Pericardium fibroblast (primary cell): Measurements from ENCODE around the gene PRKAG1. TPM values are rescaled to one million over a fixed set of nuclear protein-coding genes. Genes with fewer than 3 reads are reported as not detected.

Source experiments
- total RNA-seq: library from RNA; depleted of rRNA; stranded (reverse); fragments of >200 nt; gene quantifications from 2 replicates; pipeline ENCODE4 v1.2.3, GENCODE V29; 2015

The PRKAG1 gene
- 47.9 and 66.5 TPM in 2 replicates for total RNA-seq

GRCh38 chr12:49018261-49019119 lies at the start of gene PRKAG1:
Gene PRKAG1, minus strand, starts transcription at chr12:49018776. Its CDS starts 36 bp downstream, at chr12:49018740.

GRCh38 chr12:49060237-49061156 lies 41.9 kb upstream of the PRKAG1 start, which contains the start of gene KMT2D:
Gene KMT2D, minus strand, starts transcription at chr12:49060794. Its CDS starts 5,470 bp downstream, at chr12:49055324.

GRCh38 chr12:48999371-49000131 lies 19.0 kb downstream of the PRKAG1 start, which contains the start of gene DDN:
Gene DDN, minus strand, starts transcription at chr12:48999375. Its CDS starts 88 bp downstream, at chr12:48999287.

GRCh38 chr12:48978291-48978740 lies 40.3 kb downstream of the PRKAG1 start, which contains the start of gene WNT1:
Gene WNT1, plus strand, starts transcription at chr12:48978322. Its CDS starts 329 bp downstream, at chr12:48978651.

DNA sequence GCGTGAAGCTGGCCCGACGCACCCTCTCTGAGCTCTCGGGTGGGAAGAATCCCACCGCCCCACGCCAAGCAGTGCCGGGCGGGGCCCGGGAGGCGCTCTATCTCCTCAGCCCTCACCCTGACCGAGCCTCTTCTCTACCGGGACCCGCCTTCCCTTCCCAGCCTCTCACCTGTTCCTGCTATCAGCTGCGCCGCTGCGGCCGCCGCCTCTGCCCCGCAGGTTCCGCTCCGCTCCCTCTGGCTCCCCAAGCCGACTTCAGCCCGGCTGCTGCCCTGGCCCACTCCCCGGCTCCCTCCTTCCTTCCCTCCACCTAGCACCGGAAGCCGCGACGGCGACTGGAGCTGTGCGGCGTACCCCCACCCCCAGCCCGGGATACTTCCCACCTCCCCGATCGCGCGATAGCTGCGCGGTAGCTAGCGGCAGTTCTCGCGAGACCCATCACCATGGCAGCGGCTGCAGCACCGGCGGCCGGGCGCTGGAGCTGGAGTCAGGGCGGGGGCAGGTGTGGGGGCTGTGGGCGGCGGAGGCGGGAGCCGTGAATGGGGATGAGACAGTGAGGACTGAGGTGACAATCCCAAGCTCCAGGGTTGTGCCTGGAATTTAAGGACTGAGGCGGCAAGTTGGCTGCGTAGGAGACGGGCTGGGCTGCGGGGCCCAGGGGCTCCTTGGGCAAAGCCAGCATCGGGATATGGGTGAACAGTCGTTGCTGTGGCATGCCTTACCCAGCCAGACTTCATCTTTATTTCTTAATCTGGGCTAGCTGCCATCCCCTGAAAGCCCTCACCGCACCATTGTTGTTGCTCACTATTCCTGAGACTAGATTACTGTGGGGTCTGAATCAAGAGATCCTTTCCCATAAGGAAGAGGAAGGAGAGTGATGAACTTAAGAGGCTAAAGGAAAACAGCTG lies 61.2 kb downstream of the PRKAG1 start, which contains the start of gene ARF3:
TSS of gene ARF3 (minus strand) at position 347 of the 908 bp plus-strand sequence. CDS start 16,392 bp downstream, outside the sequence.

Other genes with a start within 250 kb of the PRKAG1 start
- gene ADCY6, start 229.7 kb downstream of the PRKAG1 start, total RNA-seq, result 23.7 and 41.4 TPM in 2 replicates
- gene CACNB3, start 200.3 kb downstream of the PRKAG1 start, total RNA-seq, result 21.8 and 23.4 TPM in 2 replicates
- 44.9 and 50.5 TPM in 2 replicates for gene DDX23, start 166.6 kb downstream of the PRKAG1 start, total RNA-seq
- 0.17 TPM in 1 of 2 replicates, not detected in the other for gene RND1, start 152.9 kb downstream of the PRKAG1 start, total RNA-seq
- 38.6 and 63.6 TPM in 2 replicates for gene FKBP11, start 93.3 kb downstream of the PRKAG1 start, total RNA-seq
- gene ARF3, start 61.3 kb downstream of the PRKAG1 start, total RNA-seq, result 42.1 and 52.7 TPM in 2 replicates
- gene WNT10B, start 47.0 kb downstream of the PRKAG1 start, total RNA-seq, result 0.12 TPM in 1 of 2 replicates, not detected in the other
- gene WNT1, start 40.5 kb downstream of the PRKAG1 start, total RNA-seq, result not detected in 2 replicates
- gene DDN, start 19.4 kb downstream of the PRKAG1 start, total RNA-seq, result 0.23 TPM in 1 of 2 replicates, not detected in the other
- gene KMT2D, start 42.0 kb upstream of the PRKAG1 start, total RNA-seq, result 12.3 and 15.5 TPM in 2 replicates
- gene RHEBL1, start 51.2 kb upstream of the PRKAG1 start, total RNA-seq, result 0.09 and 0.47 TPM in 2 replicates
- gene DHH, start 76.0 kb upstream of the PRKAG1 start, total RNA-seq, result not detected in 2 replicates
- gene LMBR1L, start 92.1 kb upstream of the PRKAG1 start, total RNA-seq, result 28.1 and 42.3 TPM in 2 replicates
- gene TUBA1B, start 112.6 kb upstream of the PRKAG1 start, total RNA-seq, result 467 and 912 TPM in 2 replicates
- gene TUBA1A, start 170.3 kb upstream of the PRKAG1 start, total RNA-seq, result 310 and 595 TPM in 2 replicates
- gene TUBA1C, start 246.3 kb upstream of the PRKAG1 start, total RNA-seq, result 226 and 369 TPM in 2 replicates